HCT116 (cell line): Measurements from ENCODE around the gene ALDOC. TPM values are rescaled to one million over a fixed set of nuclear protein-coding genes. Genes with fewer than 3 reads are reported as not detected.

Experiments
- ATAC-seq: fragments of 200-7000 bp; cut with Tn5 transposase; 2 replicates; pipeline ENCODE4 v1.9.1; 2020; ENCODE audit warnings: mild to moderate bottlenecking, moderate library complexity
- BruUV-seq: library from RNA; stranded (reverse); fragments of 400-500 nt; replicated peaks from 2 replicates; lab custom pipeline; 2021; lab: Mats Ljungman, UMichigan
- CTCF ChIA-PET: fragments of 300-600 bp; sonication (Branson Sonifier 250); formaldehyde crosslinking; loops from one replicate; lab custom pipeline; 2021; ENCODE audit warnings: antibody characterized with exemption; lab: Charles Lee
- POLR2A ChIA-PET: fragments of 300-600, 350-600 bp; sonication (Branson Sonifier 250); formaldehyde crosslinking; loops from one replicate; lab custom pipeline; 2021; ENCODE audit warnings: antibody characterized with exemption; lab: Charles Lee
- RAD21 ChIA-PET, 2 experiments: fragments of 300-600 bp; sonication (Branson Sonifier 250); formaldehyde crosslinking; loops; one replicate each; lab custom pipeline; 2023; ENCODE audit warnings: low total read pairs in 2 of 2; ENCODE audit not compliant: uncharacterized antibody in 2 of 2, unreplicated experiment in 2 of 2, low non-redundant PET in 1 of 2; lab: Charles Lee
- DNase-seq: peaks from one replicate; pipeline ENCODE4 v3.0.0-alpha.2; 2010; ENCODE audit warnings: low read depth, low spot score
- H2AFZ ChIP-seq: fragments of 200-600 bp; shearing (Covaris generic), sonication (generic); 2 replicates; pipeline ENCODE4 v1.6.1; 2017; ENCODE audit warnings: low read depth, mixed run types, mixed read lengths, antibody characterized with exemption, low read length; ENCODE audit not compliant: poor library complexity, severe bottlenecking
- H3K27ac ChIP-seq: 2 replicates; pipeline ENCODE4 v1.5.1; 2012; ENCODE audit warnings: low read depth, low read length
- H3K27me3 ChIP-seq: fragments of 200-600 bp; sonication (generic); 2 replicates; pipeline ENCODE4 v1.6.1; 2016; ENCODE audit warnings: mixed run types, low read length, mixed read lengths; ENCODE audit not compliant: insufficient read depth
- H3K36me3 ChIP-seq, 2 experiments: fragments of 200-500 bp in 1 of 2; fragments of 200-600 bp in 1 of 2; sonication (Bioruptor generic) in 1 of 2; sonication (generic) in 1 of 2; 2 replicates each; pipeline versions ENCODE4 v1.5.1 to v1.6.1; 2014 to 2016; ENCODE audit warnings: low read length in 2 of 2, inconsistent platforms in 1 of 2, mixed read lengths in 1 of 2, mixed run types in 1 of 2; ENCODE audit not compliant: insufficient read depth in 2 of 2, control insufficient read depth in 1 of 2
- H3K4me1 ChIP-seq, 2 experiments: fragments of 200-600 bp in 1 of 2; sonication (generic) in 1 of 2; 2 replicates each; pipeline versions ENCODE4 v1.5.1 to v1.6.1; 2012 to 2017; ENCODE audit warnings: low read length in 2 of 2, inconsistent platforms in 1 of 2, mild to moderate bottlenecking in 1 of 2, mixed read lengths in 1 of 2, mixed run types in 1 of 2, moderate library complexity in 1 of 2; ENCODE audit not compliant: insufficient read depth in 2 of 2, control insufficient read depth in 1 of 2
- H3K4me2 ChIP-seq: fragments of 200-600 bp; sonication (generic); 2 replicates; pipeline ENCODE4 v1.6.1; 2017; ENCODE audit warnings: mixed run types, low read length, mixed read lengths
- H3K4me3 ChIP-seq, 2 experiments: fragments of 200-600 bp in 1 of 2; sonication (generic) in 1 of 2; replicated peaks in 1 of 2; 2 replicates each; pipeline ENCODE4 v1.5.1; 2011 to 2016; ENCODE audit warnings: low read length in 2 of 2, control low read depth in 1 of 2, low read depth in 1 of 2, mild to moderate bottlenecking in 1 of 2, mixed read lengths in 1 of 2, mixed run types in 1 of 2
- H3K79me2 ChIP-seq: fragments of 200-600 bp; sonication (generic); 2 replicates; pipeline ENCODE4 v1.6.1; 2017; ENCODE audit warnings: mild to moderate bottlenecking, mixed run types, low read length, moderate library complexity, mixed read lengths; ENCODE audit not compliant: insufficient read depth
- H3K9ac ChIP-seq: fragments of 200-600 bp; sonication (generic); 2 replicates; pipeline ENCODE4 v1.6.1; 2016; ENCODE audit warnings: low read length, mixed read lengths
- H3K9me2 ChIP-seq: fragments of 200-600 bp; sonication (generic), shearing (Covaris generic); 2 replicates; pipeline ENCODE4 v1.6.1; 2017; ENCODE audit warnings: mixed run types, mild to moderate bottlenecking, moderate library complexity; ENCODE audit not compliant: insufficient read depth
- H3K9me3 ChIP-seq, 2 experiments: fragments of 200-500 bp in 1 of 2; fragments of 200-600 bp in 1 of 2; sonication (Bioruptor generic) in 1 of 2; sonication (generic) in 1 of 2; 2 replicates each; pipeline ENCODE4 v1.6.1; 2014 to 2017; ENCODE audit warnings: low read length in 2 of 2, mixed read lengths in 2 of 2, inconsistent platforms in 1 of 2, low read depth in 1 of 2, mild to moderate bottlenecking in 1 of 2, mixed run types in 1 of 2, moderate library complexity in 1 of 2; ENCODE audit not compliant: control insufficient read depth in 1 of 2, insufficient read depth in 1 of 2
- H4K20me1 ChIP-seq: fragments of 200-600 bp; sonication (generic), shearing (Covaris generic); 2 replicates; pipeline ENCODE4 v1.6.1; 2017; ENCODE audit warnings: mixed run types, mild to moderate bottlenecking, moderate library complexity; ENCODE audit not compliant: insufficient read depth
- ATF3 ChIP-seq: IDR thresholded peaks from 2 replicates; pipeline ENCODE4 v1.6.1; 2012
- CEBPB ChIP-seq: IDR thresholded peaks from 2 replicates; pipeline ENCODE4 v1.6.1; 2012; ENCODE audit warnings: low read depth
- CTCF ChIP-seq, 3 experiments: fragments of 200-600 bp in 1 of 3; sonication (generic) in 1 of 3; IDR thresholded peaks in 2 of 3; conservative IDR thresholded peaks in 1 of 3; 2 replicates each; pipeline ENCODE4 v1.5.1; 2012 to 2017; ENCODE audit warnings: low read depth in 2 of 3, low read length in 2 of 3, antibody characterized with exemption in 1 of 3, borderline replicate concordance in 1 of 3, control low read depth in 1 of 3, mild to moderate bottlenecking in 1 of 3, mixed read lengths in 1 of 3, mixed run types in 1 of 3, moderate library complexity in 1 of 3; ENCODE audit not compliant: insufficient read depth in 1 of 3
- EZH2phosphoT487 ChIP-seq: fragments of 200-600 bp; IDR thresholded peaks from 2 replicates; pipeline ENCODE4 v1.6.1; 2018; ENCODE audit warnings: antibody characterized with exemption, borderline replicate concordance
- JUND ChIP-seq: IDR thresholded peaks from 2 replicates; pipeline ENCODE4 v1.6.1; 2012
- RAD21 ChIP-seq: IDR thresholded peaks from 2 replicates; pipeline ENCODE4 v1.6.1; 2012; ENCODE audit warnings: low read depth, mild to moderate bottlenecking
- SRF ChIP-seq: IDR thresholded peaks from 2 replicates; pipeline ENCODE4 v1.6.1; 2012; ENCODE audit warnings: low read depth
- ZBTB33 ChIP-seq: IDR thresholded peaks from 2 replicates; pipeline ENCODE4 v1.6.1; 2011; ENCODE audit warnings: mild to moderate bottlenecking, low read length, moderate library complexity; ENCODE audit not compliant: insufficient replicate concordance; ENCODE audit errors: extremely low read depth
- intact Hi-C: fragments of 100-400 bp; cut with micrococcal nuclease; formaldehyde crosslinking; loops from 2 replicates; pipeline ENCODE4 v1.10.0; 2022
- total RNA-seq: library from RNA; stranded (reverse); gene quantifications from one replicate; pipeline ENCODE4 v1.2.1, GENCODE V29; 2021; ENCODE audit not compliant: unreplicated experiment

The ALDOC gene
- total RNA-seq, 1 experiment from 2014 or later = 82.8 TPM

- no peaks in the 10 kb centered on the region for H4K20me1 ChIP-seq
- no TSS peak for BruUV-seq
- H3K9ac ChIP-seq = no peak overlapping the region; the same call in 1 of the 2 replicates
- no peak overlapping the region for H3K27ac ChIP-seq
- TF ChIP-seq JUND (no peak), RAD21 (no peak), ATF3 (no peak), ZBTB33 (no peak), CEBPB (no peak), CTCF (IDR thresholded peaks at IDR 0.05 in 2 of 3, conservative IDR thresholded peaks at IDR 0.05 in 1 of 3; ENCODE audit: borderline replicate concordance in 1 of 3, insufficient read depth in 1 of 3, low read depth in 2 of 3, low read length in 2 of 3) (no peak), SRF (no peak), EZH2phosphoT487 (no peak)
- peaks cover 13% of the 10 kb centered on the region in 2 experiments; a peak in 3 of 4 replicates for H3K36me3 ChIP-seq
- ChIA-PET POLR2A (interaction anchor here (1.2 kb wide), 1 partner anchor 21 kb away, joined by 3 read pairs; the partner anchor contains the start of gene PIGS), CTCF (interaction anchor here (1.0 kb wide), 1 partner anchor 21 kb away, joined by 4 read pairs; the partner anchor contains the start of gene PIGS), RAD21 (no interaction called here)
- H3K9me2 ChIP-seq = no peaks in the 10 kb centered on the region
- peaks cover 2 to 21% of the 10 kb centered on the region in 2 experiments; a peak in 3 of 4 replicates for H3K4me1 ChIP-seq
- H3K9me3 ChIP-seq = no peaks in the 10 kb centered on the region
- H3K27me3 ChIP-seq = no peaks in the 10 kb centered on the region
- peak overlapping the region in 1 of 2 experiments; percentile 81; a peak in 2 of 4 replicates for H3K4me3 ChIP-seq
- H2AFZ ChIP-seq = no peak overlapping the region
- intact Hi-C loops = no loop called here
- no peak for DNase-seq
- H3K4me2 ChIP-seq = peak overlapping the region; percentile 97
- peaks cover 16% of the 10 kb centered on the region; the same call in 1 of the 2 replicates for H3K79me2 ChIP-seq
- no peak for ATAC-seq
These were observed 25.8 kb downstream of the ALDOC start for GRCh38 chr17:28550858-28551257.
